GM12891 (cell line): ENCODE data around the gene MTMR12.

ENCODE experiments used
- POLR2A ChIP-seq: IDR thresholded peaks from 2 replicates; pipeline ENCODE4 v1.6.1; 2011; ENCODE audit warnings: low read depth, low read length, control low read depth
- POLR2AphosphoS5 ChIP-seq: IDR thresholded peaks from 2 replicates; pipeline ENCODE4 v1.6.1; 2011; ENCODE audit warnings: low read depth, low read length, control low read depth
- TAF1 ChIP-seq: IDR thresholded peaks from 2 replicates; pipeline ENCODE4 v1.6.1; 2011; ENCODE audit warnings: low read depth, low read length, control low read depth

GRCh38 chr5:32303755-32304120 lies 9.0 kb downstream of the MTMR12 start:
- no peak for TF ChIP-seq POLR2AphosphoS5
- TF ChIP-seq TAF1: no peak
- TF ChIP-seq POLR2A: no peak
